Suprapubic skin (tissue), 4 donors: ENCODE results near the gene ORC2. TPM values are rescaled to one million over a fixed set of nuclear protein-coding genes. Genes with fewer than 3 reads are reported as not detected.
"Not testable (repeated sequence)": the region's sequence is repeated elsewhere in the genome, so short reads cannot be mapped to it uniquely, and the experiment has no call there.

Source experiments
- DNase-seq, 2 donors: peaks; one replicate each; pipeline ENCODE4 v3.0.0-alpha.2; 2019; ENCODE audit warnings: low spot score in 2 of 2
- H3K27ac ChIP-seq: fragments of 200-600 bp; sonication (generic); one replicate; pipeline ENCODE4 v1.5.1; 2019
- H3K27me3 ChIP-seq: fragments of 200-600 bp; sonication (generic); one replicate; pipeline ENCODE4 v1.5.1; 2019
- H3K36me3 ChIP-seq: fragments of 200-600 bp; sonication (generic); one replicate; pipeline ENCODE4 v1.5.1; 2019
- H3K4me1 ChIP-seq: fragments of 200-600 bp; sonication (generic); one replicate; pipeline ENCODE4 v1.5.1; 2019
- H3K4me3 ChIP-seq: fragments of 200-600 bp; sonication (generic); one replicate; pipeline ENCODE4 v1.5.1; 2019; ENCODE audit warnings: mild to moderate bottlenecking
- H3K9me3 ChIP-seq: fragments of 200-600 bp; sonication (generic); one replicate; pipeline ENCODE4 v1.5.1; 2019
- EP300 ChIP-seq: sonication (generic); formaldehyde crosslinking; IDR thresholded peaks from one replicate; pipeline ENCODE4 v1.6.1; 2017; ENCODE audit warnings: antibody characterized with exemption
- POLR2A ChIP-seq, 2 donors: fragments of 450-650 bp; IDR thresholded peaks; one replicate each; pipeline ENCODE4 v1.6.1; 2017; ENCODE audit warnings: antibody characterized with exemption in 2 of 2, mild to moderate bottlenecking in 2 of 2, moderate library complexity in 2 of 2
- POLR2AphosphoS5 ChIP-seq, 3 donors: sonication (generic); formaldehyde crosslinking; IDR thresholded peaks; one replicate each; pipeline ENCODE4 v1.6.1; 2017; ENCODE audit warnings: antibody characterized with exemption in 3 of 3
- WGBS: methylation state at CpG from one replicate; pipeline ENCODE4 v1.1.5; 2018; 5-methylcytosine and 5-hydroxymethylcytosine counted together
- total RNA-seq, 4 donors: library from RNA; depleted of rRNA; stranded (reverse); fragments of >200 nt; gene quantifications; one replicate each; pipeline ENCODE4 v1.1.0, GENCODE V29; 2016
- TF ChIP-seq, protein P1 (sequence below), 2 donors: fragments of 200-600 bp in 1 of 2; fragments of 450-650 bp in 1 of 2; sonication (generic) in 1 of 2; IDR thresholded peaks; one replicate each; pipeline ENCODE4 v1.5.1; 2016 to 2019; ENCODE audit warnings: antibody characterized with exemption in 2 of 2, mild to moderate bottlenecking in 1 of 2, moderate library complexity in 1 of 2

ORC2 gene
- total RNA-seq, 4 donors from 2014 or later: 13.3 to 39.7 (median 17.3) TPM

DNA sequence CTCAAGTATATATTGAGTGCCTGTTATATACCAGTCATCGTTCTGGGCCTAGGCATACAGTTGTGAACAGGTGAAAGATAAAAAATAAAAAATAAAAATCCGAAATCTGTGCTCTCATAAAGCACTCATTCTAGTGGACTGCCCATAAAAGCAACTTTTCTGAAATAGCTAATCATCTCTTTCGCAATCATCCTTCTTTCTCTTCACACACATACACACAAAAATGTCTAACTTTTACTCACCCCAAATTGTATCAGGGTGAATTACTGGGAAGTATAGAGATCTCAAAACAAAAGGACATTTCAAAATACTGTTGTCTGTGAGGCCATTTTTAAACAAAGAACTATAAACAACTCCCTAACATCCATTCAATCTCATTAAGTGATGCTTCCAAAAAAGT, 29.6 kb upstream of the ORC2 start:
- Histone ChIP-seq H3K27ac (no peak overlapping the region), H3K4me3 (no peak overlapping the region), H3K4me1 (no peaks in the 10 kb centered on the region), H3K27me3 (no peaks in the 10 kb centered on the region), H3K36me3 (peaks cover 69% of the 10 kb centered on the region), H3K9me3 (no peaks in the 10 kb centered on the region)
- no peak for DNase-seq
- no peak for TF ChIP-seq POLR2A (IDR thresholded peaks at IDR 0.05)
- TF ChIP-seq EP300: no peak
- TF ChIP-seq POLR2AphosphoS5 (IDR thresholded peaks at IDR 0.05): no peak
- TF ChIP-seq, protein P1, sequence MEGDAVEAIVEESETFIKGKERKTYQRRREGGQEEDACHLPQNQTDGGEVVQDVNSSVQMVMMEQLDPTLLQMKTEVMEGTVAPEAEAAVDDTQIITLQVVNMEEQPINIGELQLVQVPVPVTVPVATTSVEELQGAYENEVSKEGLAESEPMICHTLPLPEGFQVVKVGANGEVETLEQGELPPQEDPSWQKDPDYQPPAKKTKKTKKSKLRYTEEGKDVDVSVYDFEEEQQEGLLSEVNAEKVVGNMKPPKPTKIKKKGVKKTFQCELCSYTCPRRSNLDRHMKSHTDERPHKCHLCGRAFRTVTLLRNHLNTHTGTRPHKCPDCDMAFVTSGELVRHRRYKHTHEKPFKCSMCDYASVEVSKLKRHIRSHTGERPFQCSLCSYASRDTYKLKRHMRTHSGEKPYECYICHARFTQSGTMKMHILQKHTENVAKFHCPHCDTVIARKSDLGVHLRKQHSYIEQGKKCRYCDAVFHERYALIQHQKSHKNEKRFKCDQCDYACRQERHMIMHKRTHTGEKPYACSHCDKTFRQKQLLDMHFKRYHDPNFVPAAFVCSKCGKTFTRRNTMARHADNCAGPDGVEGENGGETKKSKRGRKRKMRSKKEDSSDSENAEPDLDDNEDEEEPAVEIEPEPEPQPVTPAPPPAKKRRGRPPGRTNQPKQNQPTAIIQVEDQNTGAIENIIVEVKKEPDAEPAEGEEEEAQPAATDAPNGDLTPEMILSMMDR (IDR thresholded peaks at IDR 0.05): no peak
- 94% methylated on average over 3 of the region's 3 CpGs for WGBS

DNA sequence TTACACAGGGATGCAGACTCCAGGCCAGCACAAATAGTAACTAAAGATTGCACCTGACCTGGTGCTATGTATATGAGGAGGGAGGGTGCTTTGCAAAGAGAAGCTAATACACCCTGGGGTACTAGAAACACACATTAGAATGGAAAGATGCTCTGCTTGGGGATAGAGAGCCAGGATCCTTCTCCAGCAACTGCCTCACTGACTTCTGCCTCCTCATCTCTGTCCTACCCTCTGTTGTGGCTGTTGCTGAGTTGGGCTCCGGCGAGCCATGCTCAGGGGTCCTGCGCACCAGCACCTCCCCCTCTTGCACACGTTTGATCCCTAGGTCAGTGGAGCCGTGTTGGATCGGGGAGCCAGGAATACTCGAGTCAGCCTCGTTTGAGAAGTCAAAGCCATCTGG, 23.7 kb upstream of the ORC2 start:
- no peak for TF ChIP-seq POLR2A (IDR thresholded peaks at IDR 0.05)
- TF ChIP-seq, protein P1 (IDR thresholded peaks at IDR 0.05): no peak
- TF ChIP-seq EP300: no peak
- peaks cover 79% of the 10 kb centered on the region for H3K36me3 ChIP-seq
- 93% methylated on average over 8 of the region's 8 CpGs for WGBS

DNA sequence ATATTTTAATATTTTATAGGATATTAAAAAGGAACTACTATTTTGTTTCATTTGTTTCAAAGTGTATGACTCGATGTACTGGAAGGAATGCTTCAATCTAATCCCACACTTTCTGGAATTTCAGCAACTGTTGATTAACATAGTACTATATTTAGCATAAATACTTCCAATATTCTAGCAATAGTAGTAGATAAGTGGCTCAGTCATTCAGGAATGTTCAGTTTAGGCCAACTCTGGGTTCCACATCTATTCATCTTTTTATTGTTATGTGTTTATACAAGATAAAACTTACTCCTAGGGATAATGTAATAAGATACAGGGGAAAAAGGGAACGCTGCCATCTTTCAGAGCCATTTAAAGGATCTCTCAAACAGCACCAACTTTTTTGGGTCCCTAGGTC, 22.3 kb upstream of the ORC2 start:
- DNase-seq: no peak
- no peaks in the 10 kb centered on the region for H3K27me3 ChIP-seq
- no peak overlapping the region for H3K27ac ChIP-seq
- no peak for TF ChIP-seq EP300
- TF ChIP-seq, protein P1 (IDR thresholded peaks at IDR 0.05): no peak
- no peak for TF ChIP-seq POLR2A (IDR thresholded peaks at IDR 0.05)
- TF ChIP-seq POLR2AphosphoS5 (IDR thresholded peaks at IDR 0.05): no peak
- 86% methylated on average over 2 of the region's 2 CpGs for WGBS
- H3K4me3 ChIP-seq: no peak overlapping the region
- no peaks in the 10 kb centered on the region for H3K4me1 ChIP-seq
- H3K36me3 ChIP-seq: peaks cover 76% of the 10 kb centered on the region
- no peaks in the 10 kb centered on the region for H3K9me3 ChIP-seq

More for the DNA sequence above, 23.7 kb upstream of the ORC2 start:
- Histone ChIP-seq H3K27ac (no peak overlapping the region), H3K27me3 (no peaks in the 10 kb centered on the region), H3K4me1 (no peaks in the 10 kb centered on the region), H3K4me3 (no peak overlapping the region), H3K9me3 (no peaks in the 10 kb centered on the region)
- DNase-seq: no peak

DNA sequence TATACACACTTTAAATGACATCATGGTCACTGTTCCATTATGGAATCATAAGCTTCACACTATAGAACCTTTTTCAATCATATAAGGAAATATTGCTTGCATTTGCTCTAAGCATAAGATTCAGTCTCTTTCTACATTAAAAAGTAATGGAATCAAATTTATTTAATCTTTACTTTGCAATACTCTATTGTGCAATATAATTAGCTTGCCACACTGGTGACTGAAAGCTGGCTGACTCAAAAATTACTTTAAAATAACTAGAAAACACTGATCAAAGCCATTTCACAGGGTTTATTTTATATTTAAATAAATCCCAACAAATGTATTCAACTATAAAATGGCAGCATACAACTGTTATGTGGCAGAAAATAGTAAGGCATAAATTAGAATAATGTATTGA, 13.2 kb upstream of the ORC2 start:
- DNase-seq: no peak
- TF ChIP-seq, protein P1 (IDR thresholded peaks at IDR 0.05): no peak
- no peak for TF ChIP-seq EP300
- TF ChIP-seq POLR2AphosphoS5 (IDR thresholded peaks at IDR 0.05): no peak
- no peak for TF ChIP-seq POLR2A (IDR thresholded peaks at IDR 0.05)
- Histone ChIP-seq H3K9me3 (no peaks in the 10 kb centered on the region), H3K4me1 (no peaks in the 10 kb centered on the region), H3K4me3 (no peak overlapping the region), H3K27ac (no peak overlapping the region), H3K27me3 (no peaks in the 10 kb centered on the region), H3K36me3 (peaks cover 15% of the 10 kb centered on the region)

DNA sequence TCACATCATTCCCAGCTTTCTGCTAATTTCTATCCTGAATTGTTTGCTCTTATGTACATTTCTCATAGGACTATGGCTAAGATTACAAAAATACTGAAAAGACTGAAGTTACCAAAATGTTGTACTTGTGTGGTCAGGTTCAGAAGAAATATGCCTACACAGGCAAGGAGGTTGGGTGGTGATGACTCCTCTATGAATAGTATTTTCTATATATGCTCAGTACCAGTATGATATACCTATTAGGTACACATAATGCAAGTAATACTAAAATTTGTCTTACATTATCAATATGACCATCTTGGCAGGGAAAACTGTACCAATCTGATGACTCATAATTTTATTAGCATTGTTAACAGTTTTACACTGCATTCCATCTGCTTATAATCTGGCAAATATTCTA, 12.2 kb upstream of the ORC2 start:
- H3K4me1 ChIP-seq: no peaks in the 10 kb centered on the region
- no peak for DNase-seq

DNA sequence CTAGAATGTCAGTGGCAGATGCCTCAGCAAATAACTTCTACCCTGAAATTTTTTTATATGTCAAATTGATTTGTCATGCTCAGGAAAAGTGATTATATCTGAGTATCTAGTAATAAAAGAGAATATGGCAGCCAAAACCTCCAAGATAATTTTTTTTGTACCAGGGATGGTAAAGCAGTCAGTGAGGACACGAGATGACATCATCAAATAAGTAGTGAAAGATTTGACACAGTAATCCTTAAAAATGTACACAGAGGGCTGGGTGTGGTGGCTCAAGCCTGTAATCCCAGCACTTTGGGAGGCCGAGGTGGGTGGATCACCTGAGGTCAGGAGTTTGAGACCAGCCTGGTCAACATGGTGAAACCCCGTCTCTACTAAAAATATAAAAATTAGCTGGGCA, 6.6 kb upstream of the ORC2 start:
- not testable (repeated sequence) for H3K27me3 ChIP-seq, H3K9me3 ChIP-seq

More for the DNA sequence above, 12.2 kb upstream of the ORC2 start:
- Histone ChIP-seq H3K9me3 (no peaks in the 10 kb centered on the region), H3K27me3 (no peaks in the 10 kb centered on the region), H3K27ac (no peak overlapping the region), H3K4me3 (no peak overlapping the region), H3K36me3 (peaks cover 5% of the 10 kb centered on the region)
- TF ChIP-seq, protein P1 (IDR thresholded peaks at IDR 0.05): no peak
- TF ChIP-seq POLR2A (IDR thresholded peaks at IDR 0.05) (no peak), EP300 (no peak), POLR2AphosphoS5 (IDR thresholded peaks at IDR 0.05) (no peak)

More for the DNA sequence above, 6.6 kb upstream of the ORC2 start:
- not testable (repeated sequence) for DNase-seq, H3K27ac ChIP-seq, H3K4me3 ChIP-seq, H3K36me3 ChIP-seq
- peaks cover 11% of the 10 kb centered on the region for H3K4me1 ChIP-seq
- 95% methylated on average over 3 of the region's 3 CpGs for WGBS
